ENCODE results near the gene PFKL. TPM values are rescaled to one million over a fixed set of nuclear protein-coding genes. Genes with fewer than 3 reads are reported as not detected.

PFKL gene
- total RNA-seq, 1 experiment from 2014 or later = 134 TPM

GRCh38 chr21:44352253-44352860 is 52.5 kb downstream of the PFKL start:
- DNase-seq (ENCODE audit: low spot score) (no peak), ATAC-seq (no peak)
- CTCF ChIA-PET = interaction anchor here (1.2 to 1.6 kb wide), 2 partner anchors 8 to 92 kb away, joined by 3 to 4 read pairs; no protein-coding TSS in a partner anchor
- Mint-ChIP-seq H3K27ac (no peak overlapping the region), H3K4me3 (no peak overlapping the region), H3K4me1 (no peaks in the 10 kb centered on the region), H3K27me3 (ENCODE audit: low read depth) (peaks cover 35% of the 10 kb centered on the region), H3K36me3 (no peaks in the 10 kb centered on the region), H3K9me3 (no peaks in the 10 kb centered on the region)
- TF ChIP-seq CDX4 (CRISPR knock-in tag; IDR thresholded peaks at IDR 0.05; ENCODE audit: borderline replicate concordance) (no peak), AFF4 (CRISPR knock-in tag; IDR thresholded peaks at IDR 0.05; ENCODE audit: borderline replicate concordance) (no peak), ZNF121 (CRISPR knock-in tag; IDR thresholded peaks at IDR 0.05) (no peak), ZNF532 (CRISPR knock-in tag; IDR thresholded peaks at IDR 0.05; ENCODE audit: borderline replicate concordance) (no peak), RORB (CRISPR knock-in tag; IDR thresholded peaks at IDR 0.05) (no peak), ZNF281 (CRISPR knock-in tag; IDR thresholded peaks at IDR 0.05) (no peak), TEAD1 (CRISPR knock-in tag; IDR thresholded peaks at IDR 0.05) (no peak), ATF2 (CRISPR knock-in tag; IDR thresholded peaks at IDR 0.05; ENCODE audit: borderline replicate concordance, low read depth) (no peak), OVOL2 (CRISPR knock-in tag; IDR thresholded peaks at IDR 0.05; ENCODE audit: borderline replicate concordance) (no peak), RELA (CRISPR knock-in tag; IDR thresholded peaks at IDR 0.05; ENCODE audit: borderline replicate concordance) (no peak), TCF7 (CRISPR knock-in tag; IDR thresholded peaks at IDR 0.05; ENCODE audit: low read depth) (no peak), NFATC4 (CRISPR knock-in tag; IDR thresholded peaks at IDR 0.05) (no peak), NFYB (CRISPR knock-in tag; conservative IDR thresholded peaks at IDR 0.05; ENCODE audit: low read depth) (no peak), GABPB1 (CRISPR knock-in tag; IDR thresholded peaks at IDR 0.05) (no peak), JUN (CRISPR knock-in tag; IDR thresholded peaks at IDR 0.05) (no peak), NR1H2 (CRISPR knock-in tag; IDR thresholded peaks at IDR 0.05) (no peak)
- POLR2A ChIA-PET = no interaction called here

All from WTC11 (cell line).